ENCODE measurements around the gene IL5.
"Not testable (repeated sequence)": the region's sequence is repeated elsewhere in the genome, so short reads cannot be mapped to it uniquely, and the experiment has no call there.

IL5 gene

GRCh38 chr5:132543472-132544201 is at the start of gene IL5:
Gene IL5 (minus strand): TSS chr5:132543522. CDS start chr5:132543478, 44 bp downstream.
- DNase-seq: no peak

- no peak for DNase-seq
Observed at GRCh38 chr5:132592521-132592920, 49.2 kb upstream of the IL5 start.

GRCh38 chr5:132591145-132591544 is 47.8 kb upstream of the IL5 start:
- no peak for DNase-seq

- no peak for DNase-seq
Observed at GRCh38 chr5:132589467-132589866, 46.1 kb upstream of the IL5 start.

GRCh38 chr5:132586063-132586462 is 42.7 kb upstream of the IL5 start:
- DNase-seq: no peak

- not testable (repeated sequence) for DNase-seq
Observed at GRCh38 chr5:132584560-132584959, 41.2 kb upstream of the IL5 start.

- DNase-seq: no peak
Observed at GRCh38 chr5:132576123-132576522, 32.8 kb upstream of the IL5 start.

- no peak for DNase-seq
Observed at GRCh38 chr5:132566657-132567056, 23.3 kb upstream of the IL5 start.

GRCh38 chr5:132564555-132564954 is 21.2 kb upstream of the IL5 start:
- not testable (repeated sequence) for DNase-seq

- no peak for DNase-seq
Observed at GRCh38 chr5:132561601-132562000, 18.3 kb upstream of the IL5 start.

GRCh38 chr5:132559383-132560060 is 16.2 kb upstream of the IL5 start:
- DNase-seq: no peak

- DNase-seq: peak; percentile 35 to 63
Observed at GRCh38 chr5:132557478-132558172, 14.3 kb upstream of the IL5 start.

- peak; percentile 93 to 98 for DNase-seq
Observed at GRCh38 chr5:132556763-132557477, 13.6 kb upstream of the IL5 start, which contains the start of gene RAD50. Gene RAD50 (plus strand): TSS chr5:132556977. CDS start chr5:132557325, 348 bp downstream.

GRCh38 chr5:132556153-132556762 is 12.9 kb upstream of the IL5 start:
- DNase-seq: peak; percentile 66 to 72

GRCh38 chr5:132549576-132549975 is 6.3 kb upstream of the IL5 start:
- no peak for DNase-seq

GRCh38 chr5:132548834-132549233 is 5.5 kb upstream of the IL5 start:
- not testable (repeated sequence) for DNase-seq

- DNase-seq: no peak
Observed at GRCh38 chr5:132547269-132547668, 3.9 kb upstream of the IL5 start.

GRCh38 chr5:132546108-132546507 is 2.8 kb upstream of the IL5 start:
- DNase-seq: no peak

GRCh38 chr5:132540764-132541163 is 2.6 kb downstream of the IL5 start:
- no peak for DNase-seq

GRCh38 chr5:132540149-132540548 is 3.2 kb downstream of the IL5 start:
- DNase-seq: no peak

GRCh38 chr5:132539716-132540115 is 3.6 kb downstream of the IL5 start:
- no peak for DNase-seq

- no peak for DNase-seq
Observed at GRCh38 chr5:132530946-132531345, 12.4 kb downstream of the IL5 start.
